Activated CD4-positive, alpha-beta memory T cell treated with anti-CD3 and anti-CD28 coated beads for 36 hours (primary cell): ENCODE data around the gene TMEM53. TPM values are rescaled to one million over a fixed set of nuclear protein-coding genes. Genes with fewer than 3 reads are reported as not detected.

Experiments used
- CTCF ChIA-PET: fragments of 350-600 bp; sonication (Branson Sonifier 250); formaldehyde crosslinking; loops from one replicate; lab custom pipeline; 2021; ENCODE audit warnings: antibody characterized with exemption, inconsistent platforms; lab: Charles Lee
- POLR2A ChIA-PET: fragments of 350-600 bp; sonication (Branson Sonifier 250); formaldehyde crosslinking; loops from one replicate; lab custom pipeline; 2021; ENCODE audit warnings: antibody characterized with exemption; lab: Charles Lee
- DNase-seq: peaks from one replicate; pipeline ENCODE4 v3.0.0-alpha.2; 2020
- H3K27ac Mint-ChIP-seq: one replicate; pipeline ENCODE4 v1.8.0; 2021; ENCODE audit warnings: mixed read lengths
- H3K27me3 Mint-ChIP-seq: one replicate; pipeline ENCODE4 v1.8.0; 2021; ENCODE audit warnings: mixed read lengths
- H3K36me3 Mint-ChIP-seq: one replicate; pipeline ENCODE4 v1.8.0; 2021; ENCODE audit warnings: mixed read lengths
- H3K4me1 Mint-ChIP-seq: one replicate; pipeline ENCODE4 v1.8.0; 2021; ENCODE audit warnings: low read depth, mixed read lengths
- H3K4me3 Mint-ChIP-seq: one replicate; pipeline ENCODE4 v1.8.0; 2021; ENCODE audit warnings: mild to moderate bottlenecking, mixed read lengths
- H3K9me3 Mint-ChIP-seq: one replicate; pipeline ENCODE4 v1.8.0; 2021; ENCODE audit warnings: mixed read lengths
- intact Hi-C: fragments of 100-400 bp; cut with micrococcal nuclease; formaldehyde crosslinking; loops from one replicate; pipeline ENCODE4 v1.15.1; 2023
- total RNA-seq, 2 experiments: library from RNA; stranded (reverse); gene quantifications; one replicate each; pipeline ENCODE4 v1.2.3, GENCODE V29; 2021

Gene TMEM53
- total RNA-seq, 2 experiments from 2014 or later = 5.1 to 6.5 TPM

DNA sequence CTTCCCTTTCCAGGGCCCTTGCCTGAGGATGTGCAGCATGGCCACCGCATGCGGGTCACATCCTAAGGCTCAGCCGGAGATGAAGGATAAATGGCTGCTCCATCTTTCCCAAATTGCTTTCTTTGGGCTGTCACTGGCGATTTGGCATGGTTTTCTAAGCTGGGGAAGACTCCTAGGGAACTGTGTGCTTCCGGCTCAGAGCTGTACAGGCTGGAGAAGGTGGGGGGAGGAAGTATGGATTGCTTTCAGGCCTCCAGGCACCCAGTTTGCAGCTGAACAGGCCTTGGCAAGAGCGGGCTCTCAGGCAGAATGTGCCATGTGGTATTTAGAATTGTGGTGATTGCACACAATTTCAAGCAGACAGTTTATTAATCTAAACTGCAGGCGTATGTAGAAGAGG, 48.9 kb downstream of the TMEM53 start:
- CTCF ChIA-PET = interaction anchor here (1.1 kb wide), 1 partner anchor 28 kb away, joined by 3 read pairs; no protein-coding TSS in a partner anchor

DNA sequence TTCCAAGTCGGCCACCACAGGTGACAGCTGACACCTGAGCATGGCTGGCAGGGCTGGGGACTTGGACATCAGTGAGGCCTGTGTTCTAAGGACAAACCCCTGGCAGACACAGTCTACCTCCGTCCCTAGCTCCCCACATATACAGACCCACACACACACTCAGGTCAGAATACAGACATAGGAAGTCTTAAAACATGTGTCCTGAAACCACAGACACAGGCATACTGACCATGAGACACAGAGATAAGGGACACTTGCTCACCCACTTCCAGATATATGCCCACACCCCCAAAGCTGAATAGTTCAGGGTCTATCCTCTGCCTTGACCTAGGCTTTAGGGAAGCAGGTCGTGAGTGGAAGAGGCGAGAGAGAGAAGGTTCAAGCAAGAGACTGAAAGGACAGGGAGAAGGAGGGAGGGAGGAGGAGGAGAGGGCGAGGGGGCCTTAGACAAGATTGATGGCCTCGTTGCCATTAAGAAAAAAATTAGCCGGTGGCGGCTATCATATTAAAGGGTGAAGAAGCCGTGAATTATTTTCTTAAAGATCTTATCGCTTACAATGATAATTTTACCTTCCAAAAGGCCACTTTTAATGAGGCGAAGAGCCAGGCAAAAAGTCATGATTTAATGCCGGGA, 49.9 kb downstream of the TMEM53 start:
- no peak for DNase-seq
- Mint-ChIP-seq H3K9me3 (no peaks in the 10 kb centered on the region), H3K27me3 (no peaks in the 10 kb centered on the region), H3K27ac (no peak overlapping the region), H3K36me3 (no peaks in the 10 kb centered on the region), H3K4me1 (no peaks in the 10 kb centered on the region), H3K4me3 (no peak overlapping the region)
- ChIA-PET POLR2A (no interaction called here), CTCF (interaction anchor here (1.1 kb wide), 1 partner anchor 29 kb away, joined by 3 read pairs; no protein-coding TSS in a partner anchor)
- intact Hi-C loops = no loop called here

More for the DNA sequence above, 48.9 kb downstream of the TMEM53 start:
- no peaks in the 10 kb centered on the region for H3K4me1 Mint-ChIP-seq
- POLR2A ChIA-PET = no interaction called here
- H3K27ac Mint-ChIP-seq = no peak overlapping the region
- H3K36me3 Mint-ChIP-seq = no peaks in the 10 kb centered on the region
- no peaks in the 10 kb centered on the region for H3K9me3 Mint-ChIP-seq
- intact Hi-C loops = no loop called here
- no peak overlapping the region for H3K4me3 Mint-ChIP-seq
- DNase-seq = no peak
- no peaks in the 10 kb centered on the region for H3K27me3 Mint-ChIP-seq

DNA sequence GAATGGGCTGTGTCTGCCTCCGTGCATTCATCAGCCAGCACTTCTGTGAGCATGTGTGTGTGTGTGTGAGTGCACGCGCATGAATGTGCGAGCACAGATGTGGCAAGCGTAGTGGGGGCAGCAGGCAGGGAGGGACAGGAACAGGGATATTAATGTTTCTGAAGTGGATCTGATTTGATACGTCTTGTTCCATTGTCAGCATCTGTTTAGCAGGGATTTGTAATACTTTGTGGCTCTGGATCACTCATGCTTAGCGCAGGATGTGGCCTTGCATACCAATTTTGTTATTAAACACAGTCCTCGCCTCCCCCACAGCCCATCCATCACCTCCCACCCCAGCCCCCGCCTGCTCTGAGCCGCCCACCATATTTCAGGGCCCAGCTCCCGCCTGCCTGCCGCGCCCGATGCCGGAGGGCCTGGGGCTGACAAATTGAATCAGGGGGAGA, 52.4 kb downstream of the TMEM53 start:
- POLR2A ChIA-PET = interaction anchor here (1.0 kb wide), 1 partner anchor 9 kb away, joined by 3 read pairs; no protein-coding TSS in a partner anchor
- no peak for DNase-seq
- Mint-ChIP-seq H3K4me1 (no peaks in the 10 kb centered on the region), H3K27me3 (no peaks in the 10 kb centered on the region), H3K9me3 (no peaks in the 10 kb centered on the region), H3K4me3 (no peak overlapping the region), H3K27ac (no peak overlapping the region), H3K36me3 (no peaks in the 10 kb centered on the region)
- intact Hi-C loops = no loop called here
- CTCF ChIA-PET = no interaction called here

- ChIA-PET CTCF (no interaction called here), POLR2A (no interaction called here)
- DNase-seq = no peak
- Mint-ChIP-seq H3K27ac (no peak overlapping the region), H3K27me3 (no peaks in the 10 kb centered on the region), H3K4me1 (no peaks in the 10 kb centered on the region), H3K9me3 (no peaks in the 10 kb centered on the region), H3K36me3 (no peaks in the 10 kb centered on the region), H3K4me3 (no peak overlapping the region)
- intact Hi-C loops = no loop called here
These were observed 54.2 kb downstream of the TMEM53 start for GRCh38 chr1:44620072-44620471.

DNA sequence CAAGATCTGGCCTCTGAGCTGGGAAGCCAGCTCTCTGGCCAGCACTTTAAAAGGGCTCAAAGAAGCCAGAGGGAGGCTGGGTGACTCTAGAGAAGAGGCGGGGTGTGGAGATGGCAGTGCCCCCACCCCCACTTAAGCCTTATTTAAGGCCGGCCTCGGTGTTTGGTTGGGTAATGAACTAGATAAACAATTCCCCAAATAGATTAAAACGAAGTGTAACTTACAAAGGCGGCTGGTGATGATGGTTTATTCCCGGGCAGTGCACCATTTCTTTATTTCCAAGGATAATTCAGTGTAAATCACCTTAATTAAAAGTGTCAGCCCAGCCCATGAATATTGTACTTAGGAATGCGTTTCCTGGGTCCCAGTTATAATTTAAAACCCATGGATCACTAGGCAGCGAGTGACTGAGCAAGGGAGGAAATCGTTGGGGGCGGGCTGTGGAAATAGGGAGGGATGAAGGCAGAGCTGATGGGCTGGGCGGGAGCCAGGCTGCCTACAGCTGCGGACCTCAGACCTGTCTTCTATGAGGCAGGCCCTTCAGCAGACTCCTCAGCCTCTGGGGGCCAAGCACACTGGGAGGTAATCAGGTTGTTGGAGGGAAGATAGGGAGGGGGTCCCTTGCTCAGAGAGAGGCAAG, 54.9 kb downstream of the TMEM53 start:
- ChIA-PET CTCF (no interaction called here), POLR2A (interaction anchor here (0.6 kb wide), 1 partner anchor 101 kb away, joined by 4 read pairs; no protein-coding TSS in a partner anchor)
- no peaks in the 10 kb centered on the region for H3K4me1 Mint-ChIP-seq
- H3K27ac Mint-ChIP-seq = no peak overlapping the region
- intact Hi-C loops = no loop called here
- H3K9me3 Mint-ChIP-seq = no peaks in the 10 kb centered on the region
- H3K36me3 Mint-ChIP-seq = no peaks in the 10 kb centered on the region
- no peaks in the 10 kb centered on the region for H3K27me3 Mint-ChIP-seq
- no peak overlapping the region for H3K4me3 Mint-ChIP-seq
- no peak for DNase-seq

- H3K27me3 Mint-ChIP-seq = no peaks in the 10 kb centered on the region
- intact Hi-C loops = no loop called here
- no peak overlapping the region for H3K27ac Mint-ChIP-seq
- H3K4me1 Mint-ChIP-seq = no peaks in the 10 kb centered on the region
- no peaks in the 10 kb centered on the region for H3K9me3 Mint-ChIP-seq
- CTCF ChIA-PET = no interaction called here
- no peaks in the 10 kb centered on the region for H3K36me3 Mint-ChIP-seq
- no peak overlapping the region for H3K4me3 Mint-ChIP-seq
- POLR2A ChIA-PET = no interaction called here
- DNase-seq = no peak
These were observed 56.6 kb downstream of the TMEM53 start for GRCh38 chr1:44617703-44618029.

- DNase-seq = no peak
- Mint-ChIP-seq H3K4me3 (no peak overlapping the region), H3K27ac (no peak overlapping the region), H3K27me3 (no peaks in the 10 kb centered on the region), H3K36me3 (no peaks in the 10 kb centered on the region), H3K4me1 (no peaks in the 10 kb centered on the region), H3K9me3 (no peaks in the 10 kb centered on the region)
- CTCF ChIA-PET = no interaction called here
- POLR2A ChIA-PET = no interaction called here
- intact Hi-C loops = no loop called here
These were observed 57.1 kb downstream of the TMEM53 start for GRCh38 chr1:44616991-44617702.

GRCh38 chr1:44616284-44616990, 57.8 kb downstream of the TMEM53 start:
- DNase-seq = no peak
- H3K36me3 Mint-ChIP-seq = no peaks in the 10 kb centered on the region
- no peaks in the 10 kb centered on the region for H3K9me3 Mint-ChIP-seq
- CTCF ChIA-PET = interaction anchor here (1.2 to 1.4 kb wide), 2 partner anchors 22 to 36 kb away, joined by 3 to 4 read pairs; no protein-coding TSS in a partner anchor
- intact Hi-C loops = no loop called here
- no peaks in the 10 kb centered on the region for H3K27me3 Mint-ChIP-seq
- no peak overlapping the region for H3K27ac Mint-ChIP-seq
- POLR2A ChIA-PET = interaction anchor here (1.7 kb wide), 1 partner anchor 15 kb away, joined by 8 read pairs; no protein-coding TSS in a partner anchor
- no peak overlapping the region for H3K4me3 Mint-ChIP-seq
- H3K4me1 Mint-ChIP-seq = no peaks in the 10 kb centered on the region

DNA sequence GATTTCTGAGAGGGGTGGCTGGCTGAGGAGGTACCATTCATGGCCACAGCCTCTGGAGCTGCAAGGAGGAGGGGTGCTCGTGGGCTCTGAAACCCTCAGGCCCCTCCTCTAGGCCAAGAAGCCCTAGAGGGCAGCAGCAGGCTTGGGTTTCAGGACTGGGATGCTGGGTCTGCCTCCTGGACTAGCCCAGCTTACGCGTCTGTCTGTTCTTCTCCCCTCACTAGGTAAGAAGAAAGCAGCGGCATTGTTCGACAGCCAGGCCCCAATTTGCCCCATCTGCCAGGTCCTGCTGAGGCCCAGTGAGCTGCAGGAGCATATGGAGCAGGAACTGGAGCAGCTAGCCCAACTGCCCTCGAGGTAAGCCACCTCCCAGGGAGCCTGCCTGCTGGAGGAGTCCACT, 60.3 kb downstream of the TMEM53 start:
- Mint-ChIP-seq H3K4me1 (no peaks in the 10 kb centered on the region), H3K27ac (no peak overlapping the region), H3K9me3 (no peaks in the 10 kb centered on the region), H3K4me3 (no peak overlapping the region), H3K27me3 (no peaks in the 10 kb centered on the region), H3K36me3 (no peaks in the 10 kb centered on the region)
- intact Hi-C loops = no loop called here
- POLR2A ChIA-PET = no interaction called here
- DNase-seq = no peak
- CTCF ChIA-PET = no interaction called here

- POLR2A ChIA-PET = no interaction called here
These were observed 62.4 kb downstream of the TMEM53 start for GRCh38 chr1:44611866-44612265.

DNA sequence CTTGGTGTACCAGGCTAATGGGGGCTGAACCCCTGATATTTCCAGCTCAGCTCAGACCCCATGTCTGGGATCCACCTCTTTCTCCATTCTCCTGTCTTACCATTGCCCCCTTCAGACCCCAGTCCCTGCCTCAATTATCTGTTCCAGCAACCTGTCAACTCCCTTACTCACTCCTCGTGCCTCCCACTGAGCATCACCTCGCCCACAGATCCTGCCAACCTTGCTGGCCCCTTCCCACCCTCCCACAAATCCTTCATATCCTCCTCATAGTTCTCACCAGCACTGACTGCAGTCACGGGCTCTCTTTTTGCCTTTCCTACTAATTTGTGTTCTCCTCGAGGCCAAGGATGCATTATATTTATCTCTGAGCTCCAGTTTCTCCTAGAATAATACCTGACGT, 62.9 kb downstream of the TMEM53 start:
- H3K36me3 Mint-ChIP-seq = no peaks in the 10 kb centered on the region
- DNase-seq = no peak
- ChIA-PET CTCF (interaction anchor here (0.7 to 5.1 kb wide), 4 partner anchors 10 to 41 kb away, joined by 3 to 47 read pairs (median 4); no protein-coding TSS in a partner anchor), POLR2A (no interaction called here)
- no peaks in the 10 kb centered on the region for H3K9me3 Mint-ChIP-seq
- no peaks in the 10 kb centered on the region for H3K27me3 Mint-ChIP-seq
- intact Hi-C loops = no loop called here
- no peak overlapping the region for H3K4me3 Mint-ChIP-seq
- H3K4me1 Mint-ChIP-seq = no peaks in the 10 kb centered on the region
- H3K27ac Mint-ChIP-seq = no peak overlapping the region

More at GRCh38 chr1:44611866-44612265, 62.4 kb downstream of the TMEM53 start:
- Mint-ChIP-seq H3K27me3 (no peaks in the 10 kb centered on the region), H3K4me3 (no peak overlapping the region), H3K27ac (no peak overlapping the region), H3K4me1 (no peaks in the 10 kb centered on the region), H3K9me3 (no peaks in the 10 kb centered on the region), H3K36me3 (no peaks in the 10 kb centered on the region)
- DNase-seq = no peak
- intact Hi-C loops = no loop called here
- CTCF ChIA-PET = interaction anchor here (0.7 to 5.1 kb wide), 3 partner anchors 11 to 40 kb away, joined by 3 to 47 read pairs (median 6); no protein-coding TSS in a partner anchor
